Measurements from ENCODE around the gene AFF2.

GRCh38 chrX:148917441-148917840 lies 417.0 kb downstream of the AFF2 start:
- TF ChIP-seq CTCF (IDR thresholded peaks at IDR 0.05 in 2 of 3, conservative IDR thresholded peaks at IDR 0.05 in 1 of 3; ENCODE audit: borderline replicate concordance in 1 of 3, insufficient read depth in 1 of 3, low read depth in 2 of 3, low read length in 2 of 3) (no peak), POLR2AphosphoS5 (IDR thresholded peaks at IDR 0.05; ENCODE audit: low read depth, low read length) (no peak), ZBTB33 (IDR thresholded peaks at IDR 0.05; ENCODE audit: extremely low read depth, insufficient replicate concordance, low read length) (no peak), MAX (IDR thresholded peaks at IDR 0.05) (no peak), EZH2phosphoT487 (IDR thresholded peaks at IDR 0.05; ENCODE audit: borderline replicate concordance) (no peak), JUND (IDR thresholded peaks at IDR 0.05) (no peak), ZFX (IDR thresholded peaks at IDR 0.05) (no peak), RAD21 (IDR thresholded peaks at IDR 0.05; ENCODE audit: low read depth) (no peak)

Measured in HCT116 (cell line).